Measurements from ENCODE around the gene RNF20.
"Not testable (repeated sequence)": the region's sequence is repeated elsewhere in the genome, so short reads cannot be mapped to it uniquely, and the experiment has no call there.

Gene RNF20

DNA sequence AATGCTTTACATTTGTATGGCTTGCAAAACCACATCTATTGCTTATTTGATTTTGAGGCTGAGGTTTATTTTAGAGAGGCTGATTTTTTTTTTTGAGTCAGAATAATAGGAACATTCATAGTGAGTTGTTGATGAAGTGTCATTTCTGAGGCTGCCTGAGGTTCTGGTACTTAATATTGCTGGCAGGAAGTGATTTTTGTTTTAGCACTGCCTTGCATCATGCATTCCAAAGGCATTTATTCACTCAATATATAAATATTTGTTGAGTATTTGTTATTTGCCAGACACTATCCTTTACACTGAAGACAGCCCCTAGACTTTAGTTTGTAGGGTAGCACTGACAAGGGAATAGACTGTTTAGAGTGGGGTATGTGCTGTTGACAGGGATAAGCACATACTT, 2.7 kb downstream of the RNF20 start:
- no peak for DNase-seq

GRCh38 chr9:101536938-101537337, 3.3 kb downstream of the RNF20 start:
- no peak for DNase-seq

DNA sequence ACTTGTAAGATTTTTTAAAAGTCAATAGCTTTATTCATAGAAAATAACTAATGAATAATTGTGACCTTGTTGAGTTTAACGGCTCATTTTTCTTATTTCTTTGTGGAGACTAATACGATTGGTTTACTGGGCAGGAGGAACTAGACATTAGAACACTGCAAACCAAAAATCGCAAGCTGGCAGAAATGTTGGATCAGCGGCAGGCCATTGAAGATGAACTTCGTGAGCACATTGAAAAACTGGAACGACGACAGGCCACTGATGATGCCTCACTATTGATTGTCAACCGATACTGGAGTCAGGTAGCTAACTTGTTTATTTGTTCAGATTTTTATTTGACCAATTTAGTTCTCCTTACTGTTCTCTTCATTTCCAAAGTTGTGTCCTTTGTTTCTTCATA, 6.4 kb downstream of the RNF20 start:
- no peak for DNase-seq

- DNase-seq = no peak
These were observed 9.6 kb downstream of the RNF20 start for GRCh38 chr9:101543098-101543735.

- DNase-seq = not testable (repeated sequence)
These were observed 15.9 kb downstream of the RNF20 start for GRCh38 chr9:101549472-101550098.

DNA sequence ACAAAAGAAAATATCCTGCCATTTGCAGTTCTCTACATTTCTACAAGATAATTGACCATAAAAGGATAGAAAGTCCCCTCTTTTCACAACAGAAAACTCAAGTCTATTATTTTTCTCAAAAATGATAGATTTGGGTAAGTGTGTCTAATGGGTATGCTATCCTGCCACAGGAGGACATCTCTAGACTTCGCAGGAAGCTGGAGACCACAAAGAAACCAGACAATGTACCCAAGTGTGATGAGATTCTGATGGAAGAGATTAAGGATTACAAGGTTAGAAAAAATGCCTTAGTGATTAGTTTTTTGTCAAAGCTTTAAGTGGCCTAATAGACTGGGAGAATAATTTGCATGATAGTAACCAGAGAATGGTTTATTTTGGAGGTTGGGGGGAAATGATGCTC, 28.1 kb downstream of the RNF20 start:
- no peak for DNase-seq

DNA sequence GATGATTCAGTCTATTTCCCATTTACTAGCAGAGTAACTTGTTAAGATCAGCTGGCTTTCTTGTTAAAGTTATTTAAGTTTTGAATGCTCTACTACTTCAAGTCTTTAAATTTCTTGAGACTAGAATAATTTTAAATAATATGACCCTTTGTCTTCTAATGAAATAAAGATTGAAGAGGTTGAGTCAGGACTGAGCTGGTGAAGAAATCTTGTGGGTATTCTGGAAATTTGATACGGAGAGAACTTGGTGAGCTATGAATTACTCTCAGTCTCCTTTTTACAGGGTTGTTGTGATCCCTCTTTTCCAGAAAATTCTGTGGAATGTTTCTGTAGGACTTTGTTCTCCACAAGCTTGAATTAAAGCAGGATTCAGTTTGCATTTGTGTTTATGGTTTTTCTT, 29.3 kb downstream of the RNF20 start:
- DNase-seq = no peak

- no peak for DNase-seq
These were observed 30.6 kb downstream of the RNF20 start for GRCh38 chr9:101564252-101564651.

- DNase-seq = peak; percentile 13
These were observed 33.5 kb downstream of the RNF20 start for GRCh38 chr9:101566904-101567724.

- DNase-seq = no peak
These were observed 34.2 kb downstream of the RNF20 start for GRCh38 chr9:101567725-101568350.

DNA sequence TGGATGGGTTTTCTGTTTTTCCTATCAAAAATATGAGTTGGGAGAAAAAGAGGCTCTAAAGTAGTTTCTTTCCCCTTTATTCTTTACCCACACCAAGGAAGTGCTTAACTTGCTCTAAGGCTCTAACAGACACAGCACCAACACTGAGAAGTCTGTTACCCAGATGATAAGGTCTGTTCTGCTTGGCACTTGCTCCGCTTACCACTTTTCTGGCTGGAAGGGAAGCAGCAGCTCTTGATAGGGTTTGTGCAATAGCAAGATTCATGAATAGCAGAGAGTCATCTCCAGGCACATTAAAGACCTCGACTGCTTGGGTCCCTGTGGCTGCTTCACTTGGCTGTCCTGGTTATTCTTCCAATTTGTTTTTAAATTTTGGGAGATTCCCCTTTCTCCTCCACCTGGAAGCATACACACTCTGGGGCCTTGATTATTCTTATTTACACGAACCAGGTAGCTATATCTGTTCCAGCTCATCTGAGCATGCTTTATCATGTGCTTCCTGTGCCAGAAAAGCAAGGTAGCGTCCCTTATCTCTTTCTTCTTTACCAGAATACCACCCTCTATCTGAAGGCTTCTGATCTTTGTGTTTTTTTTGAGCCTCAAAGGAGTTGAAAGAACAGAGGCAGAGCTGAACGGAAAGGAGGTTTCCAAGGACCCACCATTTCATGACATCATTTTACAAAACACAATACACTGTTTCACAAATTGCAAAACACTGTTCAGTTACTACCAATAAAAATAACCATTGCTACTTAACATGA, 36.3 kb downstream of the RNF20 start:
- DNase-seq = no peak

- no peak for DNase-seq
These were observed 37.5 kb downstream of the RNF20 start for GRCh38 chr9:101571114-101571513.

- no peak for DNase-seq
These were observed 38.7 kb downstream of the RNF20 start for GRCh38 chr9:101572316-101572715.

DNA sequence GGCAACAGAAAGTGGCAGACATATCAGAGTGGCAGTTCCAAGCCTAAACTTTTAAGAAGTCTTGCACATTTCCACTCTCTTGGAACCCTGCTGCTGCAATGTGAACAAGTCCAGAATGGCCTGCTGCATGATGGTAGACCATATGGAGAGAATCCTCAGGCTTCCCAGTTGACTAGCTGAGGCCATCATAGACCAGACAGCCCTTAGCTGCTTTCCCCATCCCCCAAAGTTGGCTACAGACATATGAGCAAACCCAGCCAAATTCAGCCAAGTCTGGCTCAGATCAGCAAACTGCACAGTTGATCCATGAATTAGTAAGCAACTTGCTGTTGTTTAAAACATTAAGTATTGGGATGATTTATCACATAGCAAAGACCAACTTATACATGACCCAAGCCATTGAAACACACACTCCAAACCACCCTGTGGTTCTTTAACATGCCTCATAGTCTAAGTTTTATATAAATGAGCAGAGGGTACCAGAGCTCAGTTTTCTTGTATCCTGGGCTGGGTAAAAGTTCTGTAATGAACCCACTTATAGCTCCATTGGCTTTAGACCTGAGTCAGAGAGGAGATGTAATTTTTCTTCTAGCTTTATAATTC, 41.2 kb downstream of the RNF20 start:
- no peak for DNase-seq

- DNase-seq = no peak
These were observed 44.7 kb downstream of the RNF20 start for GRCh38 chr9:101578378-101578777.

DNA sequence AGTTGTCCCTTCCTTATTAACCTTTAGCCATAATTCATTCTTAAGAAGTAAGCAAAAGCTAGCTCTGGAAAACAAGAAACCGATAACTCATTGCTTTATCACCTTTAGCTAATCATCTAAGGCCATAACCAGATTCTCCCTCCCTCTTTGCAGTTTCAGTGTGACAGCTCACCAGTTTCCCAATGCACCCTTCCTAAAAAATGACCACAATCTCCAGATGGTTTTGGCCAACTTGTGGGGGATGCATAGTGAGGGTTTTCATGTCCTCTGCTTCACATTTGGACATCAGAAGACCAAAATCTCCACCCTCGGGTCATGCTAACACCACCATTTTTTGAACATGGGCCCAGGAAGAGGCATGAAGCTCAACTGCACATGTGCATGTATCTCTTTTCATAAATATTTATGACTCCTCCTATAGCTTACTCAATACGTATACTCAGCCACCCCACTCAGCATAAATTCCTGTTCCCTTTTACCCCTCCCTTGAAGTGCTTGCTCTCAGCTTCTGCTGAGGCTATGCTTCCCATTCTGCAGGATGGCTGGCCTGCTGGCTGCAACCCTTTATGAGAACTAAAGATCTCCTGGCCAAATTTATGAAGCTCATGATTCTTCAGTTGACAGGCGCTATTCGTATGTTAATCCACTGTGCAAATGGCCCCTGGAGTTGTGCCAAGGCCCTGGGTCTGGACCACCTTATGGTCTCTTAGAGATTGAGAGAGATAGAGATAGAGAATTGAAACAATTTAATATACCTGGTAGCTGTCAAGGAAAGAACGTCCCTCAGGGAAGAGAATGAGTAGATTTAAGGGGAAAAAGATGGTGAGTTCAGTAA, 46.3 kb downstream of the RNF20 start:
- DNase-seq = no peak

DNA sequence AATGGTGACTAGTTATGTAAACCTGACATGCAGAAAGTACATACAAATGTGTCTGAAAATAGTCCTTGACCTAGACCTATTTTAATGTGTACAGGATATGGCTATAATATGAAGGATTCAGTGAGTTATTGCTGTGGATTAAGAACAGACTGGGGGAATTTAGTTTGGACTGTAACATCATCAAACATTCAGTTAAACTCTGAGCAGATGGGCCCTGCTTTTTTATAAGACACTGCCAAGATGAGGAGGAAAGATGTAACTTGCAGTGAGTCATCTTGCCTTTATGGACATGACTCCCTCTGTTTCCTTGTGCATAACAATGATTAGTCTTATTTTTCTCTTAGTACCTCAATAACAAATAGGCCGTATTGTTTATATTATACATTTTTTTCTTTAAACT, 48.9 kb downstream of the RNF20 start:
- no peak for DNase-seq

GRCh38 chr9:101585740-101586139, 52.1 kb downstream of the RNF20 start:
- no peak for DNase-seq

DNA sequence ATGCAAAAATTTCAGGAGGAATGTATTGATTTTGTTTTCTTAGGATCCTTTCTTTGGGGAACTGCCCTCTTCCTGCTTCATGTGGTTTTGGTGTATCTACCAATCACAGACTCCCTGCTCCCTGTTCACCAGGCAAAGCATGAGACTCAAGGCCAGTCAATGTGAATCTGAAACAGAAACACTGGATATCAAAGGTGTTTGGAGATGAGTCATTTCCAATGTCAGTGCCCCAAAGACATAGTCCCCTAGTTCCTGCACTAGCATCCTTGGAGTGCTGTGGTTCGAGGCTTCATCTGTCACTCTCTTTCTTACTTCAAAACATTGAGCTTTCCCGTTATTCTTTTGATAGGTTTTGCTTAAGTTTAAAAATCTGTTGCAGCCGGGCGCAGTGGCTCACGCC, 53.0 kb downstream of the RNF20 start:
- DNase-seq = no peak

DNA sequence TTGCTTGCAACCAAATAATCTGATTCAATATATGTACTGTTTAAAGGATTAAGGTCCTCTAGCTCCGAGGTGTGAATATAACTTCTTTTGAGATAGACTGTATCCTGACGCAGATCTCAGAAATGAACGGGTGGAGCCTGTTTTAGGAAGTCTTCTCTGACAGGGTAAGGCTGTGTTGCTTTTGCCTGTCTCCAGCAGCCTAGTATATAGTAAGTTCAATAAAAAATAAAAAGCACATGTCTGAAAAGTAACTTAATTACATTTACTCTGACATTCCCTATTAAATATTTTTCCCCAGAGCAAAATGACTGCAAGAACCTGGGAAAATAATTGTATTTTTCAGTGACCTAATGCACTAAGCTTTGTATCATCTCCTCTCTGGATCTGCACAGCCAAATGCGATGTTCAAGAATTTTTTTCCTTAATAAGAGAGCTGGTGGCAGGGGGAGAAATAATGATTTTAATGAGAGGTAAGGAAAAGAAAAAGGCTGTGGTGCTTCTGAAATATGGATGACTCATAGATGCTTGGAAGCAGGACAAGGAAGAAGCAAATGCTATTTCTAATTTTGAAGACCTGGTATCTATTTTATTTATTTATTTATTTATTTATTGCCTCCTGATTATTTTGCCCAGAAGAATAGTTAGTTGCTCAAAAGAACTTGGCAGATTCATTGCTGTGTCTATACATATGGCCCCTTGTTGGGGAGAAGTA, 53.8 kb downstream of the RNF20 start:
- DNase-seq = no peak

- DNase-seq = not testable (repeated sequence)
These were observed 56.4 kb downstream of the RNF20 start for GRCh38 chr9:101590074-101590473.
